ENCODE data around the gene MACROD2.

MACROD2 gene

DNA sequence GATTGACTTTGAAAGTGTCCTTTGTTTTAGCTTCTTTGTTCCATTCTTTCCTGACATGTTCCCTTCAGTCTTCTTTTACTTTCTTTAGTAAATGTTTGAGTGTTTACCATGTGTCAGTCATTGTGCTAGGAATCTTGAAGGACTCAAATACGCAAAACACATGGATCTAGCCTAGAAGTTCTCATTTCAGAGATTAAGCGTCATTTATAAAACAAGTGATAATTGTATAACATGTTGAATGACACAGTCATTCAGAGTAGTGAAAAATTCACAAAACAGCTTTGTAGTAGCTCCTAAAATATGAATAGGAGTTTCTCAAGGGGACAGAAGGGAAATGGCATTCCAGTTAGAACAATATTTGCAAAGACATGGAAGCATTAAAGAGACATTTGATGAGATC lies 66.9 kb downstream of the MACROD2 start:
- no peak for DNase-seq (ENCODE audit: low spot score)
- TF ChIP-seq, protein P1, sequence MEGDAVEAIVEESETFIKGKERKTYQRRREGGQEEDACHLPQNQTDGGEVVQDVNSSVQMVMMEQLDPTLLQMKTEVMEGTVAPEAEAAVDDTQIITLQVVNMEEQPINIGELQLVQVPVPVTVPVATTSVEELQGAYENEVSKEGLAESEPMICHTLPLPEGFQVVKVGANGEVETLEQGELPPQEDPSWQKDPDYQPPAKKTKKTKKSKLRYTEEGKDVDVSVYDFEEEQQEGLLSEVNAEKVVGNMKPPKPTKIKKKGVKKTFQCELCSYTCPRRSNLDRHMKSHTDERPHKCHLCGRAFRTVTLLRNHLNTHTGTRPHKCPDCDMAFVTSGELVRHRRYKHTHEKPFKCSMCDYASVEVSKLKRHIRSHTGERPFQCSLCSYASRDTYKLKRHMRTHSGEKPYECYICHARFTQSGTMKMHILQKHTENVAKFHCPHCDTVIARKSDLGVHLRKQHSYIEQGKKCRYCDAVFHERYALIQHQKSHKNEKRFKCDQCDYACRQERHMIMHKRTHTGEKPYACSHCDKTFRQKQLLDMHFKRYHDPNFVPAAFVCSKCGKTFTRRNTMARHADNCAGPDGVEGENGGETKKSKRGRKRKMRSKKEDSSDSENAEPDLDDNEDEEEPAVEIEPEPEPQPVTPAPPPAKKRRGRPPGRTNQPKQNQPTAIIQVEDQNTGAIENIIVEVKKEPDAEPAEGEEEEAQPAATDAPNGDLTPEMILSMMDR (IDR thresholded peaks at IDR 0.05; ENCODE audit: extremely low read depth, missing control alignments), result no peak

DNA sequence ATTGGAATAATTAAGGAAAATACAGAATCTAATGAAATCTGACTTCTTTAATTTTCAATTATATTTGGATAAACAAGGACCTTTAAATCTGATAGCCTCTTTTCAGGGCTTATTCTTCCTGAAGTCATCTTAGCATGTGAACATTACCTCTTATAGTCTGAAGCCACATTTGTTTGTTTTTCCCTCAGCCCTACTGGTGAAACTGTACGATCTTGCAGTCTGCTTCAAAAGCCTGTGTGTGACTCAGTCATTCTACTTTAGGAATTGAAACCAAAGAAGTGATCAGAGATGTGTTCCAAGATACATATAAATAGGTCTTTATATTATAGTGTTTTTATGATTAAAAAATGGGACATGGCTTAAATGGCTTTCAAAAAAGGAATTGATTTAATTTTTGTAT lies 67.5 kb downstream of the MACROD2 start:
- no peak for DNase-seq (ENCODE audit: low spot score)
- TF ChIP-seq, protein P1 (IDR thresholded peaks at IDR 0.05; ENCODE audit: extremely low read depth, missing control alignments), result no peak

DNA sequence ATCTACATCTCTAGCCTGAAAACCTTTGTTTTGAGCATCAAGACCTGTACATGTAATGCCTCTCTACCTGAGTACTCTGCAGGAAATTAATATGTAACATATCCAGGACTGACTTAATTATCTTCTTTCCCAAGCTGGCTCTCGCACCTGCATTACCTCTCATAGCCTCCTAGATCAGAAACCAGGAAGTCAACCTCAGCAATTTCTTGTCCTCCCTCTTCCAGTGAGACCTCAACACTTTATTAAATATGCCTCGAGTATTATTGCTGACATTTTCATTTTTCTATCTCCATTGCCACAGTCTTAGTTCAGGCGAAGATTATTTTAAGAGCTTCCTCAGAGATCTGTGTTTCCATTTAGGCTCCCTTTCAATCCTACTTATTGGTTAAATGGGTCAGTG lies 69.0 kb downstream of the MACROD2 start:
- no peak for DNase-seq (ENCODE audit: low spot score)
- TF ChIP-seq, protein P1 (IDR thresholded peaks at IDR 0.05; ENCODE audit: extremely low read depth, missing control alignments), result no peak

DNA sequence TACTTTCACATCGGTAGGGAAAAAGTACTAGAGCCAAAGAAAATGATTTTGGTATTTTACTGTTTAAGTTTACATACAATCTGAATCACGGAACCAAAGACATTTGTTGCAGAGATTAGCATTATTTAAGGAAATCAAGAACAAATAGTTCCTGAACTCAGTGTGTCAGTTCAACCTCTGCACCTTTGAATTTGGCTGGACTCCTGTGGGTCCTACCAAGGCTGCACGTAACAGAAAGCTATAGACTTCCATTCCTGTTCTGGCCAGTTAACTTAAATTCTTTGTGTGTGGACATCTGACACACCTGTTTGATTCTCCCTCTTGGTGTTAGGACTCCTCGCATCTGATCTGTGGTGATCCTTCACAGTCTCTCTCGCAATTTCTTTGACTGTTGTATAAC lies 69.6 kb downstream of the MACROD2 start:
- TF ChIP-seq, protein P1 (IDR thresholded peaks at IDR 0.05; ENCODE audit: extremely low read depth, missing control alignments), result no peak
- DNase-seq (ENCODE audit: low spot score), result no peak

DNA sequence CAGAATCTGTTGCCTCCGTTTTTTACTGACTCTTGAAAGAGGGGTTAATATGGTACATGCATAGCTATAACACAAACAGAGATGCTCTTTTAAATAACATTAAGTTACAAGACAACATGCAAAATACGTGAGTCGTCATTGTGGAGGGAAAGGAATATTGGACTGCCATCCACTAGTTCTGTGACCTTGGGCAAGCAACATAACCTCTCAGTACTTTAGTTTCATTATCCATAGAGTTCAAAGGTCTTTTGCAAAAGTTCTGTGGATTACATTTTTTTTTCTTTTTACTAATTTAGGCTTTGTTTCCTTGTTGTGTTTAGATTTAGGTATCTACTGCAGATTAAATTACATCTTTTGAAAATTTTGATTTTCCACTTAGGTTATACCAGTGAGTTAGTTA lies 70.5 kb downstream of the MACROD2 start:
- no peak for DNase-seq (ENCODE audit: low spot score)
- TF ChIP-seq, protein P1 (IDR thresholded peaks at IDR 0.05; ENCODE audit: extremely low read depth, missing control alignments), result no peak

DNA sequence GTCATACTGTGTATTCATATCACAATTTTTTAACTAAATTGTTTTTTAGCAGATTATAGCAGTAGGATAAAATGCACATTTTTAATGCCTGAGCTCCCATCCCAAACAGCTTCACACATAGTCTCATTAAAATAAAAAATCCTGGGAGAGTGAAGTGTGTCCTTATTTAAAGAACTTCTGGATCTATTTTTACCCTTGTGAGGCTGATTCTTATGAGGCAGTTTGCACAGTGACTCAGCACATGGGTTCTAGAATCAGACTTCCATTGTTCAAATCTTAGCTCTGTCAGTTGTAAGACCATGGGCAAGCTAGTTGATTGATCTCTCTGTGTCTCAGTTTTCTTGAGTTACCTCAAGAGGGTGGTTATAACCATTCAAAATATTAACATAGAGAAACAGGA lies 72.3 kb downstream of the MACROD2 start:
- TF ChIP-seq, protein P1 (IDR thresholded peaks at IDR 0.05; ENCODE audit: extremely low read depth, missing control alignments), result no peak
- DNase-seq (ENCODE audit: low spot score), result no peak

DNA sequence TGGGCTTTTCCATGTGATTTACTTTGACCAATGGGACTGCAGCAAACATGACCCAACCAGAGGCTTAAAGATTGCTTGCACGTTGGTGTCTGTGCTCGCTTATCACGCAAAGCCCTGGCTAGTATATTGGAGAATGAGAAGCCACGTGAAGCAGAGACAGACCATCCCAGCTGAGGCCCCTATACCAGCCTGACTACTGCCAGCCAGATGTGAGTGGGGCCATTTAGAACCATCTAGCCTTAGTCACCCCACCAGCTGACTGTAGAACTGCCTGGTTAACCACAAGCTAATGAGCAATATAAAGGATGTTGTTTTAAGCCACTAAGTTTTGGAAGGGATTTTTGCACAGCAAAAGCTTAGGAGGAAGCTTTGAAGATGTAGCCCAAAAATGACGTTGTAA lies 74.5 kb downstream of the MACROD2 start:
- no peak for DNase-seq (ENCODE audit: low spot score)
- TF ChIP-seq, protein P1 (IDR thresholded peaks at IDR 0.05; ENCODE audit: extremely low read depth, missing control alignments), result no peak
